DND-41 (cell line): ENCODE data around the gene ATP2A3.

Experiments
- CTCF ChIP-seq: IDR thresholded peaks from 2 replicates; pipeline ENCODE4 v1.5.1; 2012; ENCODE audit warnings: borderline replicate concordance, low read length, moderate library complexity, mild to moderate bottlenecking; ENCODE audit not compliant: poor library complexity, severe bottlenecking; ENCODE audit errors: extremely low read depth
- EZH2 ChIP-seq: IDR thresholded peaks from 3 replicates; pipeline ENCODE4 v1.6.1; 2012; ENCODE audit warnings: borderline replicate concordance, low read depth, mild to moderate bottlenecking, moderate library complexity, low read length, inconsistent platforms; ENCODE audit not compliant: severe bottlenecking

- TF ChIP-seq EZH2 (no peak), CTCF (no peak)
Measured at GRCh38 chr17:3894911-3895343, 69.3 kb downstream of the ATP2A3 start.
